Measurements from ENCODE around the gene TBL1Y.

- TF ChIP-seq, protein P1, sequence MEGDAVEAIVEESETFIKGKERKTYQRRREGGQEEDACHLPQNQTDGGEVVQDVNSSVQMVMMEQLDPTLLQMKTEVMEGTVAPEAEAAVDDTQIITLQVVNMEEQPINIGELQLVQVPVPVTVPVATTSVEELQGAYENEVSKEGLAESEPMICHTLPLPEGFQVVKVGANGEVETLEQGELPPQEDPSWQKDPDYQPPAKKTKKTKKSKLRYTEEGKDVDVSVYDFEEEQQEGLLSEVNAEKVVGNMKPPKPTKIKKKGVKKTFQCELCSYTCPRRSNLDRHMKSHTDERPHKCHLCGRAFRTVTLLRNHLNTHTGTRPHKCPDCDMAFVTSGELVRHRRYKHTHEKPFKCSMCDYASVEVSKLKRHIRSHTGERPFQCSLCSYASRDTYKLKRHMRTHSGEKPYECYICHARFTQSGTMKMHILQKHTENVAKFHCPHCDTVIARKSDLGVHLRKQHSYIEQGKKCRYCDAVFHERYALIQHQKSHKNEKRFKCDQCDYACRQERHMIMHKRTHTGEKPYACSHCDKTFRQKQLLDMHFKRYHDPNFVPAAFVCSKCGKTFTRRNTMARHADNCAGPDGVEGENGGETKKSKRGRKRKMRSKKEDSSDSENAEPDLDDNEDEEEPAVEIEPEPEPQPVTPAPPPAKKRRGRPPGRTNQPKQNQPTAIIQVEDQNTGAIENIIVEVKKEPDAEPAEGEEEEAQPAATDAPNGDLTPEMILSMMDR (conservative IDR thresholded peaks at IDR 0.05; ENCODE audit: low read depth in 2 of 2) = no peak
- no peak for TF ChIP-seq REST (IDR thresholded peaks at IDR 0.05; ENCODE audit: unreplicated experiment)
- TF ChIP-seq EZH2 (IDR thresholded peaks at IDR 0.05; ENCODE audit: low read depth, unreplicated experiment) = no peak
- TF ChIP-seq CREB1 (CRISPR knock-in tag; IDR thresholded peaks at IDR 0.05; ENCODE audit: low read depth) = no peak
- no peak for TF ChIP-seq POLR2AphosphoS5 (IDR thresholded peaks at IDR 0.05; ENCODE audit: low read depth)
- TF ChIP-seq STAT1 (IDR thresholded peaks at IDR 0.05; ENCODE audit: unreplicated experiment) = no peak
- TF ChIP-seq EZH2phosphoT487 (IDR thresholded peaks at IDR 0.05; ENCODE audit: unreplicated experiment) = no peak
Measured at GRCh38 chrY:7107179-7107578, 196.7 kb downstream of the TBL1Y start.

All from GM23338 (cell line).